HG03064 (cell line): ENCODE results near the gene MSTO1.
A peak's percentile ranks its signal among the peaks of the same experiment; 100 is the strongest.
"Not testable (repeated sequence)": the region's sequence is repeated elsewhere in the genome, so short reads cannot be mapped to it uniquely, and the experiment has no call there.

ENCODE experiments used
- ATAC-seq: cut with Tn5 transposase; IDR thresholded peaks from one replicate; pipeline ENCODE4 v1.9.1; 2021; ENCODE audit warnings: low read depth; ENCODE audit not compliant: unreplicated experiment

Gene MSTO1

GRCh38 chr1:155609515-155610256 is at the start of gene MSTO1:
Gene MSTO1 (plus strand): TSS chr1:155610218. CDS start chr1:155610249, 31 bp downstream.
- ATAC-seq = peak; percentile 78

- ATAC-seq = not testable (repeated sequence)
Observed at GRCh38 chr1:155561779-155562580, 48.0 kb upstream of the MSTO1 start.

- peak; percentile 75 for ATAC-seq
Observed at GRCh38 chr1:155562581-155563376, 47.2 kb upstream of the MSTO1 start, which contains the start of gene ASH1L. Gene ASH1L (minus strand): TSS chr1:155562803. CDS start chr1:155521519, 41,284 bp downstream.

GRCh38 chr1:155563377-155564022 is 46.5 kb upstream of the MSTO1 start:
- ATAC-seq = peak; percentile 5

- no peak for ATAC-seq
Observed at GRCh38 chr1:155569988-155570592, 39.9 kb upstream of the MSTO1 start.

DNA sequence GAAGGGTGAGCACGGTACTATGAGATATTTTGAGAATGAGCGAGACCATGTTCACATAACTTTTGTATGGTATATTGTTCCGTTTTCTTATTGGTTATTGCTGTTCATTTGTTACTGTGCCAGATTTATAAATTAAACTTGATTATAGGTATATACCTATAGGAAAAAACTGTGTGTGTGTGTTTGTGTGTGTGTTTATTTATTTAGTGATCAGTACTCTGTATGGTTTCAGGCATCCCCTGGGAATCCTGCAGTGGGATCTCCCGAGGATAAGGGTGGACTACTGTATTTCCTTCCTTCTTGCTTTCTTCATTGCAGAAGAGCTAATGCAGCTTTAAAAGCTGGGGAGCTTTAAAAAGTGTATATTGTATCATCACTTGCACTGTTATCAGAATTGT is 39.4 kb upstream of the MSTO1 start:
- no peak for ATAC-seq

DNA sequence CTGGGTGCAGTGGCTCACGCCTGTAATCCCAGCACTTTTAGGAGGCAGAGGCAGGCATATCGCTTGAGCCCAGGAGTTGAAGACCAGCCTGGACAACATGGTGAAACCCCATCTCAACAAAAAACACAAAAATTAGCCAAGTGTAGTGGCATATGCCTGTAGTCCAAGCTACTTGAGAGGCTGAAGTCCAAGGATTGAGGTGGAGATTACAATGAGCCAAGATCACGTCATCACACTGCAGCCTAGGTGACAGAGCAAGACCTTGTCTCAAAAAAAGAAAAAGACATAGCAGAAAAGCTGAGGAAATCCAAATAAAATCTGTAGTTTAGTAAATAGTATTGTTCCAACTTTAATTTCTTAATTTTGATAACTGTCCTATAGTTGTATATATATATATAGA is 35.9 kb upstream of the MSTO1 start:
- no peak for ATAC-seq

DNA sequence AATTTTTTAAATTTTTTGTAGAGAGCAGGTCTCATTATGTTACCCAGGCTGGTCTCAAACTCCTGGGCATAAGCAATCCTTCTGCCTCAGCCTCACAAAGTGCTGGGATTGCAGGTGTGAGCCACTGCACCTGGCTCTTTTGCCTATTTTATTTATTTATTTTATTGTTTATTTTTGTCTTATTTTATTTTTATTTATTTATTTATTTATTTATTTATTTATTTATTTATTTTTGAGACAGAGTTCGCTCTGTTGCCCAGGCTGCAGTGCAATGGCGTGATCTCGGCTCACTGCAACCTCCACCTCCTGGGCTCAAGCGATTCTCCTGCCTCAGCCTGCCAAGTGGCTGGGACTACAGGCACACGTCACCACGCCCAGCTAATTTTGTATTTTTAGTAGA is 34.4 kb upstream of the MSTO1 start:
- not testable (repeated sequence) for ATAC-seq

DNA sequence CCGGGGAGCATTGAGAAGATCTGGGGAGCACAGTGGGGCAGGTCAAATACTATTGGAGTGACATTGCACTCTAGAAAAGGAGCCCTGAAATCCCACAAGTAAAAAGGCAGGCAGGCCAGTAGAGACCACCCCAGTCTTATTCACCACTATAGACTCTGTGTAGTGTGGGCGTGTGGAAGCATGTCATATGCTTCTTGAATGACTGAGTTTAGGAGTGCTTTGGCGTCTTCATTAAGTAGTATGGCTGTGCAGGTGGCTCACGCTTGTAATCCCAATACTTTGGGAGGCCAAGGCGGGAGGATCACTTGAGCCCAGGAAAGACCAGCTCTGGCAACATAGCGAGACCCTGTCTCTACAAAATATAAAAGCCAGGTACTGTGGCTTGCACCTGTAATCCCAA is 26.2 kb upstream of the MSTO1 start:
- ATAC-seq = not testable (repeated sequence)

DNA sequence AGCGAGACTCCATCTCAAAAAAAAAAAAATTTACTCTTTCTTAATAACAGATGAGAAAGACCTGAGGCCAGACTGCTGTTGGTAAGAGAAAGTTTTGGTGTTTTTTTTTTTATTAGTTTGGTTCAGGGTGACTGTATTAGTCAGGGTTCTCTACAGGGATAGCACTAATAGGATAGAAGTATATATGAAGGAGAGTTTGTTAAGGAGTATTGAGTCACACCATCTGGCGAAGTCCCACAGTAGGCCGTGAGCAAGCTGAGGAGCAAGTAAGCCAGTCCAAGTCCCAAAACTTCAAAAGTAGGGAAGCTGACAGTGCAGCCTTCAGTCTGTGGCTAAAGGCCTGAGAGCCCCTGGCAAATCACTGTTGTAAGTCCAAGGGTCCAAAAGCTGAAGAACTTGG is 20.7 kb upstream of the MSTO1 start:
- ATAC-seq = not testable (repeated sequence)

GRCh38 chr1:155590516-155591247 is 19.3 kb upstream of the MSTO1 start:
- not testable (repeated sequence) for ATAC-seq

GRCh38 chr1:155591770-155592169 is 18.2 kb upstream of the MSTO1 start:
- ATAC-seq = no peak

- ATAC-seq = not testable (repeated sequence)
Observed at GRCh38 chr1:155595877-155596474, 14.0 kb upstream of the MSTO1 start.

DNA sequence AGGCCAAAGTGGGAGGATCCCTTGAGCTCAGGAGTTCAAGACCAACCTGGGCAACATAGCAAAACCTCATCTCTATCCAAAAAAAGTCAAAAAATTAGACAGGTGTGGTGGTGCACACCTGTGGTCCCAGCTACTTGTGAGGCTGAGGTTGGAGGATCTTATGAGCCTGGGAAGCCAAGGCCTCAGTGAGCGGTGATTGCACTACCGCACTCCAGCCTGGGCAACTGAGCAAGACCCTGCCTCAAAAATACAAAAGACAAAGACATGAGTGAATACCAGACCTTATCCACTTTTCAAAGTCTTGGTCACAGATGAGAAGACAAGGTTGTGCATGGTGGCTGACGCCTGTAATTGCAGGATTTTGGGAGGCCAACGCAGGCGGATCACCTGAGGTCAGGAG is 13.2 kb upstream of the MSTO1 start:
- no peak for ATAC-seq

- no peak for ATAC-seq
Observed at GRCh38 chr1:155598842-155599331, 11.1 kb upstream of the MSTO1 start.

DNA sequence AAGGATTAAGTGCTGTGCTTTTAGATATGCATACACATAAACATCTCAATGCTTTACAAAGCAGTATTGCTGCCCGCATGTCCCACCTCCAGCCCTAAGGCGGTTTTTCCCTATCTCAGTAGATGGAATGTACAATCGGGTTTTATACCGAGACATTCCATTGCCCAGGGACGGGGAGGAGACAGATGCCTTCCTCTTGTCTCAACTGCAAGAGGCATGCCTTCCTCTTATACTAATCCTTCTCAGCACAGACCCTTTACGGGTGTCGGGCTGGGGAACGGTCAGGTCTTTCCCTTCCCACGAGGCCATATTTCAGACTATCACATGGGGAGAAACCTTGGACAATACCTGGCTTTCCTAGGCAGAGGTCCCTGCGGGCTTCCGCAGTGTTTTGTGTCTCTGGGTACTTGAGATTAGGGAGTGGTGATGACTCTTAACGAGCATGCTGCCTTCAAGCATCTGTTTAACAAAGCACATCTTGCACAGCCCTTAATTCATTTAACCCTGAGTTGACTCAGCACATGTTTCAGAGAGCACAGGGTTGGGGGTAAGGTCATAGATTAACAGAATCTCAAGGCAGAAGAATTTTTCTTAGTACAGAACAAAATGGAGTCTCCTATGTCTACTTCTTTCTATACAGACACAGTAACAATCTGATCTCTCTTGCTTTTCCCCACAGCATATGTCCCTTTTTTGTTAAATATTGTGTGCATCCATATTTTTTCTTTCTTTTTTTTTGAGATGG is 10.0 kb upstream of the MSTO1 start:
- not testable (repeated sequence) for ATAC-seq

DNA sequence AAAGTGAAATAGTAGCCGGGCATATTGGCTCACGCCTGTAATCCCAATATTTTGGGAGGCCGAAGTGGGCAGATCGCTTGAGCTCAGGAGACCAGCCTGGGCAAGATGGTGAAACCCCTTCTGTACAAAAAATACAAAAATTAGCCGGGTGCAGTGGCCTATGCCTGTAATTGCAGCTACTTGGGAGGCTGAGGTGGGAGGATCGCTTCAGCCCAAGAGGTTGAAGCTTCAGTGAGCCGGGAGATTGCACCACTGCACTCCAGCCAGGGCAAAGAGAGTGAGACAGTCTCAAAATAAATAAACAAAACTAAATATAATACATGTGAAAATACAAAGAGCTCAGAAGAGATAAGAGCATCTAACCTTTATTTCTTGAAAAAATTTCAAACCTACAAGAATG is 2.3 kb upstream of the MSTO1 start:
- ATAC-seq = no peak

DNA sequence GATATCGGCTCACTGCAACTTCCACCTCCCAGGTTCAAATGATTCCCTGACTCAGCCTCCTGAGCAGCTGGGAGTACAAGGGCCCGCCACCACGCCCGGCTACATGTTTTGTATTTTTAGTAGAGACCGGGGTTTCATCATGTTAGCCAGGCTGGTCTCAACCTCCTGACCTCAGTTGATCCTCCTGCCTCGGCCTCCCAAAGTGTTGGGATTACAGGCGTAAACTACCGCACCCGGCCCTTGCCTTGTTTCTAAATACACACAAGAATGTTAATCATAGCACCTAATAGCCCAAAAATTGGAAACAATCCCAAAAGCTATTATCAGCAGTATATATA is 1.2 kb upstream of the MSTO1 start:
- ATAC-seq = no peak
